HepG2 (cell line): ENCODE results near the gene EXOC6B. TPM values are rescaled to one million over a fixed set of nuclear protein-coding genes. Genes with fewer than 3 reads are reported as not detected.
A peak's percentile ranks its signal among the peaks of the same experiment; 100 is the strongest.

Experiments
- NFKB2 ChIP-seq: sonication (generic); formaldehyde crosslinking; IDR thresholded peaks from 2 replicates; pipeline ENCODE4 v1.4.0; 2020; ENCODE audit warnings: missing genetic modification reagents, borderline replicate concordance
- PBX2 ChIP-seq: IDR thresholded peaks from 2 replicates; pipeline ENCODE4 v1.6.1; 2016; ENCODE audit warnings: control low read depth
- SALL2 ChIP-seq: sonication (generic); formaldehyde crosslinking; IDR thresholded peaks from 2 replicates; pipeline ENCODE4 v1.8.1; 2023; ENCODE audit warnings: mild to moderate bottlenecking, missing genetic modification reagents, inconsistent platforms
- SNAPC2 ChIP-seq: sonication (generic); formaldehyde crosslinking; IDR thresholded peaks from 2 replicates; pipeline ENCODE4 v1.8.1; 2022; ENCODE audit warnings: mild to moderate bottlenecking, missing genetic modification reagents
- polyA plus RNA-seq, 8 experiments: library from polyadenylated mRNA; depleted of rRNA in 3 of 8; stranded (reverse) in 7 of 8; unstranded in 1 of 8; fragments of >200 nt; fragmentation: Illumina TruSeq in 4 of 8; extraction: Trizol in 4 of 8; gene quantifications; 2 replicates each; pipeline versions ENCODE4 v1.2.1 to v1.2.3, GENCODE V29; 2011 to 2016; ENCODE audit warnings: low read depth in 4 of 8, missing spikeins in 1 of 8, mixed read lengths in 1 of 8; ENCODE audit not compliant: insufficient read depth in 1 of 8
- total RNA-seq, 5 experiments: library from RNA; depleted of rRNA; stranded (reverse); fragments of >200 nt; fragmentation: Illumina TruSeq; extraction: Trizol; gene quantifications; 2 replicates each; pipeline ENCODE4 v1.2.3, GENCODE V29; 2016; ENCODE audit warnings: low read depth in 1 of 5
- TF ChIP-seq, protein P1 (sequence below): sonication (generic); formaldehyde crosslinking; IDR thresholded peaks from 2 replicates; pipeline ENCODE4 v1.4.0; 2020; ENCODE audit warnings: mild to moderate bottlenecking, missing genetic modification reagents
- TF ChIP-seq, protein P2 (sequence below), 2 experiments: fragments of 450-650 bp in 1 of 2; sonication (generic) in 1 of 2; formaldehyde crosslinking in 1 of 2; IDR thresholded peaks; 2 replicates each; pipeline versions ENCODE4 v1.6.1 to v1.8.0; 2016 to 2022; ENCODE audit warnings: antibody characterized with exemption in 1 of 2, mild to moderate bottlenecking in 1 of 2, missing genetic modification reagents in 1 of 2

Gene EXOC6B
- total and polyA plus RNA-seq, 2 of the 13 experiments (the other 11 are each of a cell fraction or from before 2014, with no cell fraction given): 9.1 to 15.9 TPM

DNA sequence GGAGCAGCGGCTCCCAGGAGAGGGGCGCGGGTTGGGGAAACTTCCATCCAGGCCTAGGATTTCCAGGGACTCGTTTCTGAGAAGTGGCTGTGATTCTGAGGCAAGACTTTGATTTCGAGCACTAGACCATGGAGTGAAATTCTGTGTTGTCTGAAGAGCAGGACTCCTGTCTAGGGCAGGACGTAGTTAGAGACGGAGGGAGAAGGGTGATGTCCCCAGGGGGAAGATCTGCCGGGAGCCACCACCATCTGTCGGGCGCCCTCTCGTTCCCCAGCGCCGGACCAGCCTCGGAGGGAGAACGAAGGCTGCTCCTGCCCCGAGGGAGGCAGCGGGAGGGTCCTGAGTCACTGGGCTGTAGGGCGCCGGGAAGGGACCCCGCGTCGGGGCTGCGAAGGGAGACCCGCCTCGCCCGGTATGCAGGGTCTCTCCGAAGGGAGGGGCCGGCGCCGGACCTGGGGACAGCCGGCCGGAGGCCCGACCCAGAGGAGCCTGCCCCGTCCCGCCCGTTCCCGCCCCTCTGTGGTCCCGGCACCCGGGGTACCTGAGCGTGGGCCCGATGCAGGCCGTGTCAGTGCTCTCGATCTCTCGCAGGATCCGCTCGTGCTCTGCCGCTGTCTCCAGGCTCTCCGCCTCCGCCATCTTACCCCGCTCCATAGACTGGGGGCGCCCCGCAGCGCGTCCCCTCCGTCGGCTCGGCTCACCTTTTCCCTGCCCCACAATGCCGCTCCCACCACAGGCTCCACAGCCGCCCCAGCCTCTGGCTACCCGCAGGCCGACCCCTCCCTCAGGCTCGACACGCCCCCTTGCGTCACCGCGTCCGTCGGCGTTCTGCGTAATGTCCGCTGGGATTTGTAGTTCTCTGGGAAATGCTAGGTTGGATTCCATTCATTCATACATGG, at the start of gene EXOC6B (continued):
- TF ChIP-seq, protein P1, sequence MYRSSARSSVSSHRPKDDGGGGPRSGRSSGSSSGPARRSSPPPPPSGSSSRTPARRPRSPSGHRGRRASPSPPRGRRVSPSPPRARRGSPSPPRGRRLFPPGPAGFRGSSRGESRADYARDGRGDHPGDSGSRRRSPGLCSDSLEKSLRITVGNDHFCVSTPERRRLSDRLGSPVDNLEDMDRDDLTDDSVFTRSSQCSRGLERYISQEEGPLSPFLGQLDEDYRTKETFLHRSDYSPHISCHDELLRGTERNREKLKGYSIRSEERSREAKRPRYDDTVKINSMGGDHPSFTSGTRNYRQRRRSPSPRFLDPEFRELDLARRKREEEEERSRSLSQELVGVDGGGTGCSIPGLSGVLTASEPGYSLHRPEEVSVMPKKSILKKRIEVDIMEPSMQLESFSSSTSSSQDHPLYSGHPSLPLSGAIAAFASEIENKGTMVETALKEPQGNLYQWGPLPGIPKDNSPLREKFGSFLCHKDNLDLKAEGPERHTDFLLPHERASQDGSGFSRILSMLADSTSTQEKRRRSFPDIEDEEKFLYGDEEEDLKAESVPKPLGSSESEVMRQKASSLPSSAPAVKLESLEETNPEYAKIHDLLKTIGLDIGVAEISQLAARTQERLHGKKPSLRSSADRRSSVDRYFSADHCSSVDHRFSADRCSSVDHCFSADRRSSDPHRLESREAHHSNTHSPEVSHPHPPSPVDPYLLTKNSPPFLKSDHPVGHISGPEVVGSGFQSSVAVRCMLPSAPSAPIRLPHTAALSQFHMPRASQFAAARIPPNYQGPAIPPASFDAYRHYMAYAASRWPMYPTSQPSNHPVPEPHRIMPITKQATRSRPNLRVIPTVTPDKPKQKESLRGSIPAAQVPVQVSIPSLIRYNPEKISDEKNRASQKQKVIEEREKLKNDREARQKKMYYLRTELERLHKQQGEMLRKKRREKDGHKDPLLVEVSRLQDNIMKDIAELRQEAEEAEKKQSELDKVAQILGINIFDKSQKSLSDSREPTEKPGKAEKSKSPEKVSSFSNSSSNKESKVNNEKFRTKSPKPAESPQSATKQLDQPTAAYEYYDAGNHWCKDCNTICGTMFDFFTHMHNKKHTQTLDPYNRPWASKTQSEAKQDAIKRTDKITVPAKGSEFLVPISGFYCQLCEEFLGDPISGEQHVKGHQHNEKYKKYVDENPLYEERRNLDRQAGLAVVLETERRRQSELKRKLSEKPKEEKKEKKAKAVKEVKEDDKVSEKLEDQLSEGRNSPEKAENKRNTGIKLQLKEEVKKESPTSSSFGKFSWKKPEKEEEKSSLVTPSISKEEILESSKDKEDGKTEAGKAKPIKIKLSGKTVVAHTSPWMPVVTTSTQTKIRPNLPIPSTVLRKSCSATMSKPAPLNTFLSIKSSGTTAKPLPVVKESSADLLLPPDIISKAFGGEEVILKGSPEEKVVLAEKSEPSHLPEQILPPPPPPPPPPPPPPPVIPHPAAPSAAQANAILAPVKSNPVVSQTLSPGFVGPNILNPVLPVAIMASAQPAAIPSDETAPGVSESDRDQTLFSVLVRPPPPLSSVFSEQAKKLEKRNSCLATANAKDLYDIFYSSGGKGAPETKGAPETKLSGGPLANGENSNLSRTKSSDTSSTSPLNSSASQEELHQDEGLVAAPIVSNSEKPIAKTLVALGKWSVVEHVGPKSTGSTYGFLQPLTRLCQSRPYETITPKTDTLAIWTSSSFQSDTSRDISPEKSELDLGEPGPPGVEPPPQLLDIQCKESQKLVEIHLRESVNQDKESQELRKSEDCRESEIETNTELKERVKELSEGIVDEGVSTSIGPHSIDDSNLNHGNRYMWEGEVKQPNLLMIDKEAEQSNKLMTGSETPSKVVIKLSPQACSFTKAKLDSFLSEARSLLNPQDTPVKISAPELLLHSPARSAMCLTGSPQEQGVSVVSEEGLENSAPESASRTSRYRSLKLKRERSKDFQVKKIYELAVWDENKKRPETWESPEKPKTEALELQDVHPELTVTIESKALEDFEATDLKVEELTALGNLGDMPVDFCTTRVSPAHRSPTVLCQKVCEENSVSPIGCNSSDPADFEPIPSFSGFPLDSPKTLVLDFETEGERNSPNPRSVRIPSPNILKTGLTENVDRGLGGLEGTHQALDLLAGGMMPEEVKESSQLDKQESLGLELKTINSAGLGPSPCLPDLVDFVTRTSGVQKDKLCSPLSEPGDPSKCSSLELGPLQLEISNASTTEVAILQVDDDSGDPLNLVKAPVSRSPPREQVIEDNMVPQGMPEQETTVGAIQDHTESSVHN (CRISPR knock-in tag): 0 out of 2 replicates have a peak, but pooled peaks have one; percentile 58
- TF ChIP-seq SALL2 (peak; percentile 38; the same call in 1 of the 2 replicates), SNAPC2 (CRISPR knock-in tag) (no peak), NFKB2 (peak; percentile 41; the same call in 1 of the 2 replicates), PBX2 (CRISPR knock-in tag) (no peak)
- TF ChIP-seq, protein P2, sequence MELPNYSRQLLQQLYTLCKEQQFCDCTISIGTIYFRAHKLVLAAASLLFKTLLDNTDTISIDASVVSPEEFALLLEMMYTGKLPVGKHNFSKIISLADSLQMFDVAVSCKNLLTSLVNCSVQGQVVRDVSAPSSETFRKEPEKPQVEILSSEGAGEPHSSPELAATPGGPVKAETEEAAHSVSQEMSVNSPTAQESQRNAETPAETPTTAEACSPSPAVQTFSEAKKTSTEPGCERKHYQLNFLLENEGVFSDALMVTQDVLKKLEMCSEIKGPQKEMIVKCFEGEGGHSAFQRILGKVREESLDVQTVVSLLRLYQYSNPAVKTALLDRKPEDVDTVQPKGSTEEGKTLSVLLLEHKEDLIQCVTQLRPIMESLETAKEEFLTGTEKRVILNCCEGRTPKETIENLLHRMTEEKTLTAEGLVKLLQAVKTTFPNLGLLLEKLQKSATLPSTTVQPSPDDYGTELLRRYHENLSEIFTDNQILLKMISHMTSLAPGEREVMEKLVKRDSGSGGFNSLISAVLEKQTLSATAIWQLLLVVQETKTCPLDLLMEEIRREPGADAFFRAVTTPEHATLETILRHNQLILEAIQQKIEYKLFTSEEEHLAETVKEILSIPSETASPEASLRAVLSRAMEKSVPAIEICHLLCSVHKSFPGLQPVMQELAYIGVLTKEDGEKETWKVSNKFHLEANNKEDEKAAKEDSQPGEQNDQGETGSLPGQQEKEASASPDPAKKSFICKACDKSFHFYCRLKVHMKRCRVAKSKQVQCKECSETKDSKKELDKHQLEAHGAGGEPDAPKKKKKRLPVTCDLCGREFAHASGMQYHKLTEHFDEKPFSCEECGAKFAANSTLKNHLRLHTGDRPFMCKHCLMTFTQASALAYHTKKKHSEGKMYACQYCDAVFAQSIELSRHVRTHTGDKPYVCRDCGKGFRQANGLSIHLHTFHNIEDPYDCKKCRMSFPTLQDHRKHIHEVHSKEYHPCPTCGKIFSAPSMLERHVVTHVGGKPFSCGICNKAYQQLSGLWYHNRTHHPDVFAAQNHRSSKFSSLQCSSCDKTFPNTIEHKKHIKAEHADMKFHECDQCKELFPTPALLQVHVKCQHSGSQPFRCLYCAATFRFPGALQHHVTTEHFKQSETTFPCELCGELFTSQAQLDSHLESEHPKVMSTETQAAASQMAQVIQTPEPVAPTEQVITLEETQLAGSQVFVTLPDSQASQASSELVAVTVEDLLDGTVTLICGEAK (IDR thresholded peaks at IDR 0.05): no peak
- TF ChIP-seq, protein P2 (CRISPR knock-in tag; IDR thresholded peaks at IDR 0.05): peak; percentile 70; the same call in 1 of the 2 replicates
